ENCODE data around the gene FOXP1. TPM values are rescaled to one million over a fixed set of nuclear protein-coding genes. Genes with fewer than 3 reads are reported as not detected.
A peak's percentile ranks its signal among the peaks of the same experiment; 100 is the strongest.

Gene FOXP1
- total RNA-seq, 1 donor from 2014 or later: 33.2 TPM

DNA sequence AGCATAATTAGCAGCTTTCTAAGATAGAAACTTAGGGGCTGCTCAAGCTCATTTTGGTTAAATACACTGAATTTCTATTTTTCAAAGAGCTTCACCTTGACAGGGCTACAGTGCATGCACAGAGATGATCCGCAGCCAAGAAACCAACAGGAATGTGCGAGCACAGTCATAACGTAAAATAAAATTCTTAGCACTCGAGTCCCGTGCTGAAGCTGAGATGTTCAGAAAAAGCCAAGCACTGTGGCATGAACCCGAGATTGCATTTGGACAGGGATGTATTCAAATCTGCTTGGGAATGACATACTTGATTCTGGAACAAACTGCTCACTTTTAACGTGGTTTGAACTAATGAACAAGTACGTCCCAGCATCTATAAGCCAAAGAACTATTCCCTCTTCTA, 340.3 kb downstream of the FOXP1 start:
- no peak overlapping the region for H3K4me3 ChIP-seq (ENCODE audit: low read depth, low read length)
- no peak for FAIRE-seq

DNA sequence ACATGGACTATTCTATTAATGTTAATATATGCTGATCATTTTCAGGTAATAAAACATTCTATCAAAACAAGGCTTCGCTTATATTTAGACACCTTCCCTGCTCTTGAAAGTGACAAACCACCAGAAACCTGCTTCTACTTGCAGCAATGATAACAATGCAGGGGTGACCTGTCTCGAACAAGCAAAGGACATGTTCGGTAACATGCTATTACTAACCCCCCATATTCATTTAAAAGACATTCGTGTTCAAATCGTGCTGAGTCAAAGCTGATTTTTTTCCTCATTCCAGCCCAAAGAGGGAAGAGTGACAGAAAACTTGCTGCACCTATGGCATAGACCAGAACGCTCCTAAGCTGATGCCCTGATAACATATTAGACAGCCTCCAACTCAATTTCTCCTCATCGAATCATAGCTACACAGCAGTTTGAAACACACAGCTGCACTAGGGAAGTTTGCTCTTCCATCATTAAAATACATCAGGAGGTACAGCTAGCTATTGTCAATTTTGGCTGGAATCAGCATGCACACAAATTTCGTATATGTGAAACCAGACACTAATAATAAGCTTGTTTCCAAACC, 341.5 kb downstream of the FOXP1 start:
- no peak for FAIRE-seq
- no peak for TF ChIP-seq CTCF (IDR thresholded peaks at IDR 0.05; ENCODE audit: insufficient read depth, low read length, severe bottlenecking)
- H3K27me3 ChIP-seq (ENCODE audit: control insufficient read depth, insufficient read depth, low read length): no peaks in the 10 kb centered on the region
- no peaks in the 10 kb centered on the region for H3K36me3 ChIP-seq (ENCODE audit: control insufficient read depth, insufficient read depth, low read length)
- no peak overlapping the region for H3K4me3 ChIP-seq (ENCODE audit: low read depth, low read length)
- DNase-seq (ENCODE audit: low read depth): peak; percentile 81

More for the DNA sequence above, 340.3 kb downstream of the FOXP1 start:
- no peak for TF ChIP-seq CTCF (IDR thresholded peaks at IDR 0.05; ENCODE audit: insufficient read depth, low read length, severe bottlenecking)
- DNase-seq (ENCODE audit: low read depth): no peak
- no peaks in the 10 kb centered on the region for H3K27me3 ChIP-seq (ENCODE audit: control insufficient read depth, insufficient read depth, low read length)
- no peaks in the 10 kb centered on the region for H3K36me3 ChIP-seq (ENCODE audit: control insufficient read depth, insufficient read depth, low read length)

- Histone ChIP-seq H3K36me3 (ENCODE audit: control insufficient read depth, insufficient read depth, low read length) (no peaks in the 10 kb centered on the region), H3K4me3 (ENCODE audit: low read depth, low read length) (no peak overlapping the region), H3K27me3 (ENCODE audit: control insufficient read depth, insufficient read depth, low read length) (no peaks in the 10 kb centered on the region)
- TF ChIP-seq CTCF (IDR thresholded peaks at IDR 0.05; ENCODE audit: insufficient read depth, low read length, severe bottlenecking): no peak
- DNase-seq (ENCODE audit: low read depth): no peak
- FAIRE-seq: no peak
These were observed 342.2 kb downstream of the FOXP1 start for GRCh38 chr3:71241246-71241901.

GRCh38 chr3:71240034-71240433, 343.5 kb downstream of the FOXP1 start:
- no peak for TF ChIP-seq CTCF (IDR thresholded peaks at IDR 0.05; ENCODE audit: insufficient read depth, low read length, severe bottlenecking)
- Histone ChIP-seq H3K27me3 (ENCODE audit: control insufficient read depth, insufficient read depth, low read length) (no peaks in the 10 kb centered on the region), H3K36me3 (ENCODE audit: control insufficient read depth, insufficient read depth, low read length) (no peaks in the 10 kb centered on the region), H3K4me3 (ENCODE audit: low read depth, low read length) (no peak overlapping the region)
- no peak for DNase-seq (ENCODE audit: low read depth)
- no peak for FAIRE-seq

DNA sequence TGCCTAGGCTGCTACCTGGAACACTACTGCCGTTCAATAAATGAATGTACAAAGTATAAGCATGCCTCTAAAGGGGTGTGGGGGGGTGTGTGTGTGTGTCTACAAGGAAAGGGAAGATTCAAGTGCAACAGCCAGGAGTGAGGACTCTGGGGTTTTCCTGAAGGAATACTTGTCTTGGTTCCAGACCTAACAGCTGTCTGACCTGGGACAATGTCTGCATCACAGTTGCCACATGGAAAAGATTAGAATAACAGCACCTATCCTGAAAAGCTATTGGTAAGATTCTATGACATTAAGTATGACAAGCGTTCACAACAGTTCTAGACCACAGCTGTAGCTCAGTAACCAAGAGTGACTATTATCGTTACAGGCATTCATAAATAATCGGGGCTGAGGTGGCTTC, 345.2 kb downstream of the FOXP1 start:
- Histone ChIP-seq H3K27me3 (ENCODE audit: control insufficient read depth, insufficient read depth, low read length) (no peaks in the 10 kb centered on the region), H3K36me3 (ENCODE audit: control insufficient read depth, insufficient read depth, low read length) (no peaks in the 10 kb centered on the region), H3K4me3 (ENCODE audit: low read depth, low read length) (no peak overlapping the region)
- no peak for TF ChIP-seq CTCF (IDR thresholded peaks at IDR 0.05; ENCODE audit: insufficient read depth, low read length, severe bottlenecking)
- DNase-seq (ENCODE audit: low read depth) (no peak), FAIRE-seq (no peak)

DNA sequence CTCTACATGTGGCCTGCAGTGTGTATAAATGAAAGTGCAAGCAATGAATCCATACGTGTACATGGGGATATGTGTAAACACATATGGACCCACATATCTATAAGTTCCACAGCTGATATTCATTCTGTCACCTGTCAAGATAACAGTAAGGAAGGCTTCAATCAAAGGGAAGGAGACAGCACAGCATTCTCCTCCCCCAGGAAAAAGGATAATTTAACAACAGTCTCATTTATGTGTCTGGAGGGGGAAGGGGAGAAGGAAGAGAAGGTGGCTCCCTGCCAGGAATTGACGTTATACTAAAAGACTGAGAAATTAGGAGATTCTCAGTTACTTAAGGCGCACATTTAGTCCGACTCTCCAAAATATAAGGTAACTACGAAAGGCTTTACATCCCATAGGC, 345.9 kb downstream of the FOXP1 start:
- TF ChIP-seq CTCF (IDR thresholded peaks at IDR 0.05; ENCODE audit: insufficient read depth, low read length, severe bottlenecking): no peak
- H3K27me3 ChIP-seq (ENCODE audit: control insufficient read depth, insufficient read depth, low read length): no peaks in the 10 kb centered on the region
- FAIRE-seq (no peak), DNase-seq (ENCODE audit: low read depth) (no peak)
- H3K4me3 ChIP-seq (ENCODE audit: low read depth, low read length): no peak overlapping the region
- no peaks in the 10 kb centered on the region for H3K36me3 ChIP-seq (ENCODE audit: control insufficient read depth, insufficient read depth, low read length)

Data from bronchial epithelial cell (primary cell).